Liver (tissue), 9 donors: ENCODE results near the gene C3orf70. TPM values are rescaled to one million over a fixed set of nuclear protein-coding genes. Genes with fewer than 3 reads are reported as not detected.

Experiments used
- DNase-seq: peaks from one replicate; pipeline ENCODE4 v3.0.0-alpha.2; 2017; ENCODE audit warnings: low spot score
- H3K27ac ChIP-seq, 2 donors: one replicate each; pipeline ENCODE4 v1.7.0; 2013; ENCODE audit warnings: inconsistent platforms in 2 of 2, low read length in 2 of 2, control low read depth in 1 of 2, low read depth in 1 of 2, mild to moderate bottlenecking in 1 of 2
- H3K27me3 ChIP-seq, 4 donors: one replicate each; pipeline versions ENCODE4 v1.6.1 to v1.7.0; 2013; ENCODE audit warnings: low read length in 3 of 4, inconsistent platforms in 1 of 4, mild to moderate bottlenecking in 1 of 4, moderate library complexity in 1 of 4; ENCODE audit not compliant: control insufficient read depth in 4 of 4, insufficient read depth in 4 of 4
- H3K36me3 ChIP-seq, 4 donors: one replicate each; pipeline versions ENCODE4 v1.6.1 to v1.7.0; 2013; ENCODE audit warnings: low read length in 3 of 4, mild to moderate bottlenecking in 3 of 4, low read depth in 1 of 4, moderate library complexity in 1 of 4; ENCODE audit not compliant: control insufficient read depth in 4 of 4, insufficient read depth in 3 of 4
- H3K4me1 ChIP-seq, 4 donors: one replicate each; pipeline versions ENCODE4 v1.6.1 to v1.7.0; 2013; ENCODE audit warnings: low read length in 3 of 4, mild to moderate bottlenecking in 3 of 4, moderate library complexity in 1 of 4; ENCODE audit not compliant: control insufficient read depth in 4 of 4, insufficient read depth in 4 of 4
- H3K4me3 ChIP-seq, 3 donors: one replicate each; pipeline versions ENCODE4 v1.6.1 to v1.7.0; 2013; ENCODE audit warnings: low read length in 3 of 3, control low read depth in 1 of 3, low read depth in 1 of 3, mild to moderate bottlenecking in 1 of 3
- H3K9ac ChIP-seq, 2 donors: one replicate each; pipeline ENCODE4 v1.7.0; 2013; ENCODE audit warnings: low read length in 2 of 2, mild to moderate bottlenecking in 2 of 2, moderate library complexity in 2 of 2, control low read depth in 1 of 2, low read depth in 1 of 2
- H3K9me3 ChIP-seq, 4 donors: one replicate each; pipeline versions ENCODE4 v1.6.1 to v1.7.0; 2013; ENCODE audit warnings: low read length in 3 of 4; ENCODE audit not compliant: control insufficient read depth in 4 of 4
- ATF3 ChIP-seq: IDR thresholded peaks from 2 replicates; pipeline ENCODE4 v1.6.1; 2016; ENCODE audit warnings: antibody characterized with exemption
- EGR1 ChIP-seq, 2 donors: IDR thresholded peaks; 2 replicates each; pipeline ENCODE4 v1.6.1; 2016 to 2018; ENCODE audit warnings: antibody characterized with exemption in 2 of 2, low read depth in 2 of 2
- FOXA1 ChIP-seq: IDR thresholded peaks from 2 replicates; pipeline ENCODE4 v1.6.1; 2016; ENCODE audit warnings: antibody characterized with exemption
- FOXA2 ChIP-seq: IDR thresholded peaks from 2 replicates; pipeline ENCODE4 v1.6.1; 2016; ENCODE audit warnings: antibody characterized with exemption
- GABPA ChIP-seq, 2 donors: IDR thresholded peaks in 1 of 2; conservative IDR thresholded peaks in 1 of 2; 2 replicates each; pipeline ENCODE4 v1.6.1; 2016; ENCODE audit warnings: antibody characterized with exemption in 2 of 2, mild to moderate bottlenecking in 1 of 2, moderate library complexity in 1 of 2
- HNF4A ChIP-seq, 2 donors: conservative IDR thresholded peaks; 2 replicates each; pipeline ENCODE4 v1.6.1; 2016; ENCODE audit warnings: antibody characterized with exemption in 2 of 2, mild to moderate bottlenecking in 2 of 2
- HNF4G ChIP-seq: IDR thresholded peaks from 2 replicates; pipeline ENCODE4 v1.6.1; 2016; ENCODE audit warnings: antibody characterized with exemption
- JUND ChIP-seq, 2 donors: IDR thresholded peaks; 2 replicates each; pipeline ENCODE4 v1.6.1; 2016; ENCODE audit warnings: antibody characterized with exemption in 2 of 2
- MAX ChIP-seq: IDR thresholded peaks from 2 replicates; pipeline ENCODE4 v1.6.1; 2016; ENCODE audit warnings: antibody characterized with exemption
- NR2F2 ChIP-seq: IDR thresholded peaks from 2 replicates; pipeline ENCODE4 v1.6.1; 2016; ENCODE audit warnings: antibody characterized with exemption
- RAD21 ChIP-seq, 2 donors: IDR thresholded peaks; 2 replicates each; pipeline ENCODE4 v1.6.1; 2016; ENCODE audit warnings: antibody characterized with exemption in 2 of 2, mild to moderate bottlenecking in 2 of 2
- RXRA ChIP-seq, 2 donors: IDR thresholded peaks; 2 replicates each; pipeline ENCODE4 v1.6.1; 2017 to 2018; ENCODE audit warnings: antibody characterized with exemption in 2 of 2, mild to moderate bottlenecking in 1 of 2
- SP1 ChIP-seq: IDR thresholded peaks from 2 replicates; pipeline ENCODE4 v1.6.1; 2018; ENCODE audit warnings: antibody characterized with exemption, mild to moderate bottlenecking
- TAF1 ChIP-seq: conservative IDR thresholded peaks from 2 replicates; pipeline ENCODE4 v1.6.1; 2016; ENCODE audit warnings: antibody characterized with exemption, mild to moderate bottlenecking
- YY1 ChIP-seq: IDR thresholded peaks from 2 replicates; pipeline ENCODE4 v1.6.1; 2016; ENCODE audit warnings: antibody characterized with exemption, mild to moderate bottlenecking
- ZBTB33 ChIP-seq: IDR thresholded peaks from 2 replicates; pipeline ENCODE4 v1.6.1; 2016; ENCODE audit warnings: antibody characterized with exemption
- WGBS: extraction: QIAGEN DNeasy Blood & Tissue Kit; methylation state at CpG from one replicate; pipeline ENCODE4 v1.1.7; 2013; 5-methylcytosine and 5-hydroxymethylcytosine counted together
- polyA plus RNA-seq, 2 donors: library from polyadenylated mRNA; stranded (reverse) in 1 of 2; unstranded in 1 of 2; fragments of 200-250 nt in 1 of 2; fragments of >200 nt in 1 of 2; fragmentation: Nextera tagmentation in 1 of 2; extraction: Ambion mirVana in 1 of 2; gene quantifications; one replicate each; pipeline versions ENCODE4 v1.2.1 to v1.2.3, GENCODE V29; 2013 to 2015
- total RNA-seq, 2 donors: library from RNA; depleted of rRNA; stranded (reverse); fragments of >200 nt; gene quantifications; one replicate each; pipeline ENCODE4 v1.2.3, GENCODE V29; 2014
- TF ChIP-seq, protein P1 (sequence below): fragments of 150-350 bp; IDR thresholded peaks from 2 replicates; pipeline ENCODE4 v1.5.1; 2017; ENCODE audit warnings: improper control_type of control experiment, low read depth, low read length; ENCODE audit not compliant: missing input control
- TF ChIP-seq, protein P2 (sequence below): IDR thresholded peaks from 2 replicates; pipeline ENCODE4 v1.6.1; 2016; ENCODE audit warnings: antibody characterized with exemption, mild to moderate bottlenecking
- donor health status: healthy.
- donor health status: healthy.
- donor health status: healthy.
- donor health status: healthy.
- donor health status: healthy.

C3orf70 gene
- total and polyA plus RNA-seq, 4 donors: 0.15 to 0.79 (median 0.41) TPM

- Histone ChIP-seq H3K36me3 (no peaks in the 10 kb centered on the region), H3K9me3 (no peaks in the 10 kb centered on the region), H3K9ac (no peak overlapping the region), H3K4me3 (peak overlapping the region in 1 of 3 donors; percentile 70), H3K27ac (no peak overlapping the region), H3K27me3 (peaks cover 0 to 25% (median 4%) of the 10 kb centered on the region in 4 donors), H3K4me1 (peaks cover 4 to 15% (median 9%) of the 10 kb centered on the region in 4 donors)
- no peak for DNase-seq
- WGBS: 9% methylated on average over 9 of the region's 9 CpGs
- no peak for TF ChIP-seq HNF4A (conservative IDR thresholded peaks at IDR 0.05)
- no peak for TF ChIP-seq RXRA (IDR thresholded peaks at IDR 0.05)
- no peak for TF ChIP-seq ATF3
- no peak for TF ChIP-seq YY1
- TF ChIP-seq, protein P1, sequence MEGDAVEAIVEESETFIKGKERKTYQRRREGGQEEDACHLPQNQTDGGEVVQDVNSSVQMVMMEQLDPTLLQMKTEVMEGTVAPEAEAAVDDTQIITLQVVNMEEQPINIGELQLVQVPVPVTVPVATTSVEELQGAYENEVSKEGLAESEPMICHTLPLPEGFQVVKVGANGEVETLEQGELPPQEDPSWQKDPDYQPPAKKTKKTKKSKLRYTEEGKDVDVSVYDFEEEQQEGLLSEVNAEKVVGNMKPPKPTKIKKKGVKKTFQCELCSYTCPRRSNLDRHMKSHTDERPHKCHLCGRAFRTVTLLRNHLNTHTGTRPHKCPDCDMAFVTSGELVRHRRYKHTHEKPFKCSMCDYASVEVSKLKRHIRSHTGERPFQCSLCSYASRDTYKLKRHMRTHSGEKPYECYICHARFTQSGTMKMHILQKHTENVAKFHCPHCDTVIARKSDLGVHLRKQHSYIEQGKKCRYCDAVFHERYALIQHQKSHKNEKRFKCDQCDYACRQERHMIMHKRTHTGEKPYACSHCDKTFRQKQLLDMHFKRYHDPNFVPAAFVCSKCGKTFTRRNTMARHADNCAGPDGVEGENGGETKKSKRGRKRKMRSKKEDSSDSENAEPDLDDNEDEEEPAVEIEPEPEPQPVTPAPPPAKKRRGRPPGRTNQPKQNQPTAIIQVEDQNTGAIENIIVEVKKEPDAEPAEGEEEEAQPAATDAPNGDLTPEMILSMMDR: no peak
- no peak for TF ChIP-seq SP1
- no peak for TF ChIP-seq FOXA1
- TF ChIP-seq ZBTB33: no peak
- no peak for TF ChIP-seq TAF1
- no peak for TF ChIP-seq RAD21 (IDR thresholded peaks at IDR 0.05)
- no peak for TF ChIP-seq EGR1 (IDR thresholded peaks at IDR 0.05; ENCODE audit: low read depth in 2 of 2)
- no peak for TF ChIP-seq FOXA2
- TF ChIP-seq, protein P2, sequence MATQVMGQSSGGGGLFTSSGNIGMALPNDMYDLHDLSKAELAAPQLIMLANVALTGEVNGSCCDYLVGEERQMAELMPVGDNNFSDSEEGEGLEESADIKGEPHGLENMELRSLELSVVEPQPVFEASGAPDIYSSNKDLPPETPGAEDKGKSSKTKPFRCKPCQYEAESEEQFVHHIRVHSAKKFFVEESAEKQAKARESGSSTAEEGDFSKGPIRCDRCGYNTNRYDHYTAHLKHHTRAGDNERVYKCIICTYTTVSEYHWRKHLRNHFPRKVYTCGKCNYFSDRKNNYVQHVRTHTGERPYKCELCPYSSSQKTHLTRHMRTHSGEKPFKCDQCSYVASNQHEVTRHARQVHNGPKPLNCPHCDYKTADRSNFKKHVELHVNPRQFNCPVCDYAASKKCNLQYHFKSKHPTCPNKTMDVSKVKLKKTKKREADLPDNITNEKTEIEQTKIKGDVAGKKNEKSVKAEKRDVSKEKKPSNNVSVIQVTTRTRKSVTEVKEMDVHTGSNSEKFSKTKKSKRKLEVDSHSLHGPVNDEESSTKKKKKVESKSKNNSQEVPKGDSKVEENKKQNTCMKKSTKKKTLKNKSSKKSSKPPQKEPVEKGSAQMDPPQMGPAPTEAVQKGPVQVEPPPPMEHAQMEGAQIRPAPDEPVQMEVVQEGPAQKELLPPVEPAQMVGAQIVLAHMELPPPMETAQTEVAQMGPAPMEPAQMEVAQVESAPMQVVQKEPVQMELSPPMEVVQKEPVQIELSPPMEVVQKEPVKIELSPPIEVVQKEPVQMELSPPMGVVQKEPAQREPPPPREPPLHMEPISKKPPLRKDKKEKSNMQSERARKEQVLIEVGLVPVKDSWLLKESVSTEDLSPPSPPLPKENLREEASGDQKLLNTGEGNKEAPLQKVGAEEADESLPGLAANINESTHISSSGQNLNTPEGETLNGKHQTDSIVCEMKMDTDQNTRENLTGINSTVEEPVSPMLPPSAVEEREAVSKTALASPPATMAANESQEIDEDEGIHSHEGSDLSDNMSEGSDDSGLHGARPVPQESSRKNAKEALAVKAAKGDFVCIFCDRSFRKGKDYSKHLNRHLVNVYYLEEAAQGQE: no peak
- no peak for TF ChIP-seq NR2F2
- TF ChIP-seq GABPA (IDR thresholded peaks at IDR 0.05 in 1 of 2, conservative IDR thresholded peaks at IDR 0.05 in 1 of 2): no peak
- TF ChIP-seq HNF4G: no peak
- TF ChIP-seq MAX: no peak
- TF ChIP-seq JUND (IDR thresholded peaks at IDR 0.05): no peak
Observed at GRCh38 chr3:185151964-185152409, 873 bp downstream of the C3orf70 start.
